Measurements from ENCODE around the gene C20orf204.

DNA sequence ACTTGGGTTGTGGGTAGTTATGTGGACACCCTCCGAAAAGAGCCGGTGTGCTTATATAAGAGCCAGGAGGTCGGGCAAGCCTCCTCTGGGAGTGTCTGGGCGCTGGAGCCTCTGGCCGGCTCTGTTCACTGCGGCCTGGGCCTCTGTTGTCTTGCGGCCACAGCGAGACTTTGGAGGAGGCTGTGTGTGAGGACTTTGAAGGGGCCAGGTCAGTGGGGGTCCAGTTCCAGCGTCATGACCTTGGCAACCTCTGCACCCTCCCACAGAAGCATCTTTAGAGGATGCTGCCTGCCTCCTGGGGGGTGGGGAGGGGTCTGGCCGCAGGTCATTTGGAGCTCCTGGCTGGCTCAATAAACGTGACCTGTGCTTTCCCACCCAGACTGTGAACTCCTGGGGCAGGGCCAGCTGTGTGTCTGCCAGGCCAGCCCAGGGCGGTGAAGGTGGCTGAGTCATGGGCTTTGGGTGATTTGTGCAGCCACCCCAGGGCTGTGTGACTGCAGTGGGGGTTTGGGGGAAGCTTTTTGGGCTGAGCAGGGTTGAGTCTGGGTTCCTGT is 28.2 kb downstream of the C20orf204 start:
- TF ChIP-seq POLR2AphosphoS5 (IDR thresholded peaks at IDR 0.05) (no peak), CTCF (IDR thresholded peaks at IDR 0.05; ENCODE audit: poor library complexity, severe bottlenecking) (no peak), EZH2 (IDR thresholded peaks at IDR 0.05; ENCODE audit: borderline replicate concordance, insufficient read depth, low read length, poor library complexity, severe bottlenecking) (no peak), SMC3 (conservative IDR thresholded peaks at IDR 0.05; ENCODE audit: poor library complexity) (no peak), RAD21 (conservative IDR thresholded peaks at IDR 0.05) (no peak)

Data from neural cell (in vitro differentiated cells).